ENCODE results near the gene KCTD6.
A peak's percentile ranks its signal among the peaks of the same experiment; 100 is the strongest.

Gene KCTD6
- 1.3 to 14.6 (median 10.0) reads per million in 18 experiments for total RNA-seq

DNA sequence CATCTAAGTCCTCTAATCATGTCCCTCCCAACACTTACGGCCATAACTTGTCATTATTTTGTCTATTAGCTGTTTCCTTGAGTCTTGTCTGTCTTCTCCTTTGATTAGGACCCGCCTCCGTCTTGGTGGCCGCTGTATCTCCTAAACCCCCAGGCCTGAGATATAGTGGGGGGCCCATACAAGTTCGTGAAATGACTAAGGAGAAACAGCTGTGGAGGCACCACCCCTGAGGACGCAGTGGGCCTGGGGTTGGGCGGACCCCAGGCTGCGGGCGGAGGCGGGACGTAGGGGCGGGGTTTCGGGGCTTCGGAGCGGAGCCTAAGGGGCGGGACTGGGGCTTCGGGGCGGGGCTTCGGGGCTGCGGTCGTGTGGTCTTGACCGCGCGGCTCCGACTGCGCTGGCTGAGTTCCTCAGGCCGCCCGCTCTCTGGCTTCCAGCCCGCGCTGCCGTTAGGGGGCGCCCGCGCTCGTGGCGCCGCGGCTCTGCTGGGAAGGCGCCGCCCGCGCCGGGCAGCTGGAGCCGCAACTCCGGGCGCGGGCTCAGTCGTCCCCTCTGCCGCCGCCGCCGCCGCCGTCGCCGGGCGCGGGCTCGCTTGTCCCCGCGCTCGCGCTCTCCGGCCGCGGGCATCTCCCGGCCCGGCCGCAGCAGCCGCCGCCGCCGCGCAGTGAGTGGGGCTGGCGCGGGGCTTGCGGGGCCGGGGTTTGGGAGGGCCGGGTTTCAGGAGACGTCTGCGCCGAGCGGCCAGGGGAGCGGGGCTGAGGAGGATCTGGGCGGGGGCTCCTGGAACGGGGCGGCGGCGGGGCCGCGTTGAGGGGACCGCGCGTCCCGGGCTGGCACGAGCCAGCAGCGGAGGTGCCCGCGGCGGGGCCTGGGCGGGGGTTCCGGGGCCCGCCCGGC is at the start of gene KCTD6:
TSS of gene KCTD6 (plus strand) at position 591 of the 897 bp plus-strand sequence. CDS start 6,660 bp downstream, outside the sequence.
- DNase-seq: peak; percentile 97

DNA sequence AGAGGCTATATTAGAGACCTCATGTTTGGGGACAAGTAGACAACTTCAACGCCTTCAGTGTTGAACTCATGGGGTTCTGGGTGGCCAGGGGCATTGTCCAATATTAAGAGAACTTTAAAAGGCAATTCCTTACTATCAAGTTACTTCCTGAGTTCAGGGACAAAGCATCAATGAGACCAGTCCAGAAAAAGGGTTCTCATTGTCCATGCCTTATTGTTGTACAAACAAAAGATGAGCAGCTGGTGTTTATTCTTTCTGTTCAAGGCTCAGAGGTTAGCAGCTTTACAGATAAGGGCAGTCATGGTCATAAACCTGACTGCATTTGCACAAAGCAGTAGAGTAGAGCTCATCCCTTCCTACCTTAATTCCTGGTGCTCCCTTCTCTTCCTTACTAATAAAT is 39.7 kb upstream of the KCTD6 start:
- DNase-seq: no peak

DNA sequence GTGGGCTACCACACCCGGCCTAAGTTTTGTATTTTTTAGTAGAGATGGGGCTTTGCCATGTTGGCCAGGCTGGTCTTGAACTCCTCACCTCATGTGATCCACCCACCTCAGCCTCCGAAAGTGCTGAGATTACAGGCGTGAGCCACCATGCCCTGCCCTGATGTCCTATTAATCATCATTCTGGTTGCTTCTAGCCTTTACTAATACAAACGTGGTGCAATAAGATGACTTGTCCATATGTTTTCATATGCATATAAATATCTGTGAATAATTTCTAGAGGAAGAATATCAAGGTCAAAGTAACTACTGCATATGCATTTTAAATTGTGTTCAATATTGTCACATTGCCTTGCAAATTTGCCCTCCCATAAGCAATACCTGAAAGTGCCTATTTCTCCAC is 32.7 kb upstream of the KCTD6 start:
- DNase-seq: peak in 1 of 2 donors; percentile 32

DNA sequence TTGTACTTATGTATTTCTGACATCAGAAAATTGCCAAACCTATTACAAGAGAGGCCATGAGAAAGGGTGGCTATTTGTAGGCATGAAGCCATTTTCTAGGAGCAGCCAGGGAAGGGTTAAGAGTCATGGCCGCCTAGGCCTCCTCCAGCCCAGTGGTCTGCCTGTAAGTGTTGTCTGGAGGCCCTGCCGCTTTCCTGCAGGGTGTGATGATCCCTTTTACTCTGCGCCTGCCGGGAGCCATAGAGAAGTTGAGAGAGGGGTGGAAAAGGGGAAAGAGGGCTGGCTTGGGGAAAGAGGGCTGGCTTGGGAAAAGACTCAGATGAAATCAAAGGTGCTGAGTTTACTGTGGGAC is 29.1 kb upstream of the KCTD6 start:
- DNase-seq: no peak

DNA sequence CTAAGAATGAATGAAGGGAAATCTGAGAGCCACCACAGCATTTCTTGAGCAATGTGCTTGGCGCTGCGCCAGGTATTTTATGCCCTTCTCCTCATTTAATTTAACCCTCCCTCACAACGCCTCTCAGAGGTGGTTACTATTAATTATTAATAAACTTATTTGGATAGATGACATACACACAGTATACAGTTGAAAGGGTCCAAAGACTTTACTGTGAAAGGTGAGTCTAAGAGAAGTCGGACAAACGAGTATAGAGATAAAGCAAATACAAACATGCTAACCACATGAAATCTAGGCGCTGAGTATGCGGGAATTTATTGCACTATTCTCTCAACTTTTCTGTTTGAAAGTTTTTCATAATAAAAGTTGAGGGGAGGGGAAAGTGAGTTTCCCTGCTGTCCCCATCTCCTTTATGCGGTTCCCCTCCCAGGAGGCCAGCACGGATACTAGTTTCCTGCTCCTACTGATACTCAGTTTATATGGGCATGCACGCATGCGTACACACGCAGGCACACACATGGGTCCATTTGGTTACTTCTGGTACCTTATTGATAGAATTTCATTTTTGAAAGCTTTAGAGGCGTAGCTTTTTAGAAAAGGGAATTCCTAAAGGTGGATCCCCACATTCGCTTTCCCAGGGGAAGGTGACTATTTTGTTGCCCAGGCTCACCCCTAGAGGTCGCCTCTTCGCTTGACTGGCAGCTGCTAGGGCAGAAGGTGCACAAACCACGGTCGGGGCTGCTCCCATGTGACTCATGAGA is 28.5 kb upstream of the KCTD6 start:
- DNase-seq: peak; percentile 60 to 79

DNA sequence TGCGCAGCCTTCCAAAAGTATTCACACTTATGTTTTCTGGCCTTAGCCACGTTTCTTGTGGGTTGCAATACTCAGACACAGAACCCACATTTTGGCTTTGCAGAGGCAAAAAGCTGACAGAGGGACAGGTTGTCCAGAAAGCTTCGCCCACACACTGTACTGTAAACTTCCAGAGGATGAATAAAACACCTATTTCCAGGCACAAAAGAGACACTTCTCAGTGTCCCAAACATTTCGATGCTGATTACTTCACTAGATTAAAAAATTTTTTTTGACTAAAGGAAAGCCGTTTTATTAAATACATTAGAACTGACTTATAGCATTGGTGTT is 28.0 kb upstream of the KCTD6 start:
- no peak for DNase-seq

DNA sequence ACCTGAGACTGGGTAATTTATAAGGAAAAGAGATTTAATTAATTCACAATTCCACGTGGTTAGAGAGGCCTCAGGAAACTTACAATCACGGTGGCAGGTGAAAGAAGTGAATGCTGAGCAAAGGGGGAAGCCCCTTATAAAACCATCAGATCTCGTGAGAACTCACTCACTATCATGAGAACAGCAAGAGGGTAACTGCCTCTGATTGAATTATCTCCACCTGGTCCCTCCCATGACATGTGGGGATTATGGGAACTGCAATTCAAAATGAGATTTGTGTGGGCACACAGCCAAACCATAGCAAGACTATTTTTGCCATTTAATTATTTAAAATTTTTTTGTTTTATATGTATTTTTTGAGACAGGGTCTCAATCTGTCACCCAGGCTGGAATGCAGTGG is 27.0 kb upstream of the KCTD6 start:
- no peak for DNase-seq

DNA sequence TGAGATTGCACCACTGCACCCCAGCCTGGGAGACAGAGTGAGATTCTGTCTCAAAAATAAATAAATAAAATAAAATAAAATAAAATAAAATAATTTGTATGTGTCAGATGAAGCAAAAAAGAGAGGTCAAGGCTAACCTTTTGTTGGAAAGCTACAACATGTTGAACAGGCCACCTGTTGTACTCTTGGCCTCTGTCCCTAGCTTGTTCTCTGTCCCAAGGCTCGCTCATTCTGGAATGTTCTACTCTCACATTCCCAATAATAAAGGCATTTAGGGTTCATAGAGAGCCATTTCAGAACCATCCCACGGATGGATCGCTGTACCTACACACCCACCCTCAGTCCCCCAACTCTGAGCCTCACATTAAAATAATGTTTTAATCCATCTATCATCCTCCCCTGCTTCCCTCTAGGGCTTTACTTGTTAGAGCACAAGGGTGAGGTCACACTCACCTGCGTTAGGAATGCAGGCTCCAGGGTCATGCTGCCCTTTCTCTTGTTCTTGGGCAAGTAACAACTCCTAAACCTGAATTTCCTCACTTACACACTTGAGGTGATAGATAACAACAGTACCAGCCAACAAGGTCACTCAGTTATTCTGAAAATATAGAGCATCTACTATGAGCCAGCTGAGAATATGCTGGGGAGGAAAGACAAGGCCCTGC is 24.9 kb upstream of the KCTD6 start:
- DNase-seq: no peak

DNA sequence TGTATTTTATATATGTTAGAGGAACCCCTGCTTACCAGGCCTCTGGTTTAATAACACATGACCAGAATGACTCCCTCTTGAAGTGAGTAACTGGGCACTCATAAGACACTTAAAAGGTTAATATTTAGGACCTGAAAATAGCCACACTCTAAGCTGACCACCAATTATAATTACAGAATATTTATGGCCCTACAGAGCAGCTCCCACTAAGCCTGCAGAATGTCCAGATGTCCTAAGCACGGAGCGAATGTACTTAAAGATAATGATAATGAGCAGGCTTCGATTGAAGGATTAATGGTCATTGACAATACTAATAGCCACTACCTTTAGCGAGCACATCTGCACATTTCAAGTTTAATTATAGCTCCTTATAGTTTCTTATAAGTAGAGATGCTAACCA is 22.8 kb upstream of the KCTD6 start:
- no peak for DNase-seq

DNA sequence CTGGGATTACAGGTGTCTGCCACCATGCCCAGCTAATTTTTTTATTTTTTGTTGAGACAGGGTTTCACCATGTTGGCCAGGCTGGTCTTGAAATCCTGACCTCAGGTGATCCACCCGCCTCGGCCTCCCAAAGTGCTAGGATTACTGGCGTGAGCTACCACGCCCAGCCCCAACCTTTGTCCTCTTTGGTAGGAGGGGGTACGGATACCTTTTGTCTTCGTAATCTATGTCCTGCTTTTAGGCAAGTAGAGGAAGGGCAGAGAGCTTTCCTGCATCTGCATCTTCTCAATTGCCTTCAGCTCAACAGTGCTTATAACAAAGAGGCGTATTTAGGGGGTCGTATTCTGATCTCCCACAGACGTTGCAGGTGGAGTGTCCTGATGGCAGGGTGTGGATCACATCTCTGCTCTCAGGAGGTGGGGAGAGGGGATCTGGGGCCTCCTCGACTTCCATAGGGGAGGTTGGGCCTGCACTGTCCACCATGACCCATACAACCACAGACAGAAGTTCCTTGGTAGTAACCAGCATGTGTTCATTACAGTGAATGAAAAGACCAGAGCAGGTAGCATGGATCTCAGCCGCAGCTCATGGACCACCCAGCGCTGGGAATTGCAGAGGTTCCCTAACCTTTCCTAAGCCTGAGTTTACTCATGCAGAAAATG is 21.4 kb upstream of the KCTD6 start:
- no peak for DNase-seq

DNA sequence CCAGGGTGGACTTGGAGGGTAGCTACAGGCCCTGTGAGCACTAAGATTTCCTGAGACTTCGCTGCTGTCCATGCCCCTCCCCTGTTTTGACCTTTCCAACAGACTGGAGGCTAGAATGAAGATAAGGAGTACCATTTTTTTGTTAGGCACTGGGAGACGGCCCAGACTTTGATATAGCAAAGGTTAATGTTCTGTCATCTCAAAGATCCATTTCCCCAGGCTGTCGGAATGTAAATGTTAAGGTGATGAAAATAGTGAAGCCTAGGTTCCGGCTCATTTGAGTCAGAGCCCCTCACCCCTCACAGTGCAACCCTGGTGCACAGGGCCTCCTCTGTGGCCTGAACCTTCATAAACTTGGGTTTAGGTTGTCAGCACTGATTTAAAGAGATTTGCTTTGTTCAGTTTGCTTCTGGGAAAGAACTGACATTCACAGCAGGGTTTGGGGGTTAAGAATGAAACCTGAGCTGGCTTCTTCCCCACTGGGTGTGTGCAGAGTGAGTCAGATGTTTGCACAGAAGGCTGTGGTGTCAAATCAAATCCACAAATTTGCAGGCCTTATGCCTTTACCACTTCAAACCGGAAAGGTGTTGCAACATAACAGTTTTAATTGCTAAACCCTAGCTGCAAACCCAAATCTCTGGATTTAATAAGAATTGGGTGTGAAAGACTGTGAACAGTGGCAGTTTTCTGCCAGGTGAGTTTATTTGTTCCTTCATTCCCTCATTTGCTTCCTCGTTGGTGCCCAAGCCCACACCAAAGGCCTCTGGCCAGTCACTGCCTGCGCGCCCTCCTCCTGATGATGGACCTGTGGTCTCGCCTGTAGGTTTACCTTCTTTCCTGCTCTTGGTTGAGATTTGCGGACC is 20.6 kb upstream of the KCTD6 start:
- peak; percentile 91 to 95 for DNase-seq

DNA sequence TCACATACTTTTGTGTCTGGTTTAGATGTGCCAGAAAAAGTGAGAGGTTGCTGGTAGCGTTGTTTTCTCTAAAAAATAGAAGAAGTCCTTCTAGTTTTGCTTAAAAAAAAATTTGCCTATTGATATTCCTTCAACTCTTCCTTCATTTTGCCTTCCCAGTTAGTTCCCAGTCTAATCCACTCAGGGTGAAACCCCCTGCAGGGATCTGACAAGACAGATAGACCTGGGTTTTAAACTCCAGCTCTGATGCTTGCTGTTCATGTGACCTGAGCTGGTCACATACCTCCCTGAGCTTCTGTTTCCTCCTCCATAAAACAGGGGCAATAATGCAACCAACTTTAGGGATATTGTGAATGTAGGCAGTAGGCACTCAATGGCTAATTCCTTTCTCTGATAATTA is 18.6 kb upstream of the KCTD6 start:
- peak in 1 of 2 donors; percentile 26 for DNase-seq

DNA sequence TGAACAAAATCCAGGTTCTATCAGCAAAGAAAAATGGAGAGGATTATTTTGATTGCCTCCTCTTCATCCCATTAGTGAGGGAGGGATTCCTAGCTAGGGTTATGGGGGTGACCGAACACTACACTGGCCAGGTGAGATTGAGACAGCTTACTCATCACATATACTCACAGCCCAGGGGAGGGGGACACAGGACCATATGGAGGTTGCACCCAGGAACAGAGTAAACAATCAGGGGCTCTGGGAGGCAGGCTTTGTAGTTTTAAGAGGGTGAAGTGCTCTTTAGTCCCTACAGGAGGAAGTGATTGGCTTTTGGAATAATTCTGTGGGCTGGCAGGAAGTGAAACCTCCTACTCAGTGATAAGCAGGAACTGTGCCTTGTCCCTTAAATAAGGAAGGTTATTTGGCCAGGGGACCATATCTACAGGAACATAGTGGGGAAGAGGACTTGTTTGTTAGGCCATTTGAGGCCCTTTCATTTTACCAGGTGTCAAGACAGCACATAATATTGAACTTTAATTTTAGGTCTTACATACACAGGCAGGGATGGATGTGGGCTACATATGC is 17.5 kb upstream of the KCTD6 start:
- peak; percentile 87 to 88 for DNase-seq

DNA sequence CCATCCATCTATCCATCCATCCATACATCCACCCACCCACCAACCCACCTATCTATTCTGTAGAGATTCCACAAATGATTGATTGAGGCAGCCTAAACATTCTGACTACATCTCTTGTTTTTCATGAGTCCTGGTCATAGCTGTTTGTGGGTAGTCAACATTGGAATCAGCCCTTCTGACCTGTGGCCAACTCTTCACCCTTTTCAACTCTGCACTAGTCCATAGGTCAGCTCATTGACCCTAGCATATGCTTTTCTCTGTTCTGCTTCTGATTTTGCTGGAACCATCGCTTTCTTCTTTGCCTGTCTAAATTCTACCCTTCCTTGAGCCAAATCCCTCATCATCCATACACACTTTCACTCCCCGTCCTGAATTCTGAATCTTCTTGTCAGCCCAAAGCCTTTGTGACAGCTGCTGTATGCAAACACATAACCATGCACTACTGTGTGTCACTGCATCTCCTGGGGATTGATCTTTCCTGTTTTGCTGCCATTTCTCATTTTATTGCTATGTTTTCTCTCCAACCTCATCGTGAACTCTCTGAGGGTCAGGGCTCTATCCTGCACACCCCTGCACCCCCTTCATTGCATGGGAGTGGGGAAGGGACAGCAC is 16.8 kb upstream of the KCTD6 start:
- DNase-seq: no peak

DNA sequence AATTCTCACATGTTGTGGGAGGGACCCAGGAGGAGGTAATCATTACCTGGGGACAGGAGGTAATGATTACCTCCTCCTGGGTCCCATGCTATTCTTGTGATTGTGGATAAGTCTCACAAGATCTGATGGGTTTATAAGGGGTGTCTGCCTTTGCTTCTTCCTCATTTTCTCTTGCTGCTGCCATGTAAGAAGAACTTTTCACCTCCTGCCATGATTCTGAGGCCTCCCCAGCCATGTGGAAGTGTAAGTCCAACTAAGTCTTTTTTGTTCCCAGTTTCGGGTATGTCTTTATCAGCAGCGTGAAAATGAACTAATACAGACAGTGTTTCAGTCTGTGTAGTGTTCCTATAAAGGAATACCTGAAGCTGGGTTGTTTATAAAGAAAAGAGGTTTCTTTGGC is 13.1 kb upstream of the KCTD6 start:
- DNase-seq: peak; percentile 54 to 71

DNA sequence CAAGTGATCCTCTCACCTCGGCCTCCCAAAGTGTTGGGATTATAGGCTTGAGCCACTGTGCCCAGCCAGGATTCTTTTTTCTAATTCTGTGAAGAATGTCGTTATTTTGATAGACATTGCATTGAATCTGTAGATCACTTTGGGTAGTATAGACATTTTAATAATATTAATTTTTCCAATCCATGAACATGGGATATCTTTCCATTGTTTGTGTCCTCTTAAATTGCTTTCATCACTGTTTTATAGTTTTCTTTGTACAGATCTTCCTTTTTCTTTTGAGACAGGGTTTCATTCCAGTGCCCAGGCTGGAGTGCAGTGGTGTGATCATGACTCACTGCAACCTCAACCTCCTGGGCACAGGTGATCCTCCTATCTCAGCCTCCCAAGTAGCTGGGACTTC is 11.6 kb upstream of the KCTD6 start:
- no peak for DNase-seq

DNA sequence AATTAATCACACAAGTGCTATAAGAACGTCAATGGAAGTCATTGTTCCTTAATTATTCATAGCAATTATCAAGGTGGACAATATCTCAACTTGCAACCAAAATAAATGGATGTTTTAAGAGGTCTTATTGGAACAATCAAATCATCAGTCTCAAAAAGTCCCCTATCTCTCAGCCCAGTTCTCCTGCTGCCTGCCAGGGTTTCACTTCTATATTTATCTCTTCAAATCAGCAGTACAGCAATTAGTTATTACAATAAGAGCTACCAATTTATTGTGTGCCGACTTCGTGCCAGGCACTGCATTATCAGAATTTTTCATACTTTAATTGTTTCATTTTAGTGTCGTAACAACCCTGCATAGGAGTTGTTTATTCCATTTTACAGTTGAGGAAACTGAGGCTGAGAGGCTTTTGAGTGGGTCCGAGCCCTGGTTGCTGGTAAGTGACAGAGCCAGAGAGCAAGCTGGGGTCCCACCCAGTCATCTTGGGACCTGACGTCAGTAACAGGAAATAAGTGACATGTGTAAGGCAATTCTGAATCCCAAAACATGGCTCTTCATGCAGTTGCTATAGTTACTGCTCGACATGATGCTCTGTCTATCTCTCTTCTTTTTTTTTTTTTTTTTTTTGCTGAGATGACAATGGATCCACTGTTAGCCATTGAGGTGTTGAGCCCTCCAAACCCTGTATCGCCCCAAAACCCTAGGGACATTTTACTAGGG is 8.8 kb upstream of the KCTD6 start:
- DNase-seq: no peak

DNA sequence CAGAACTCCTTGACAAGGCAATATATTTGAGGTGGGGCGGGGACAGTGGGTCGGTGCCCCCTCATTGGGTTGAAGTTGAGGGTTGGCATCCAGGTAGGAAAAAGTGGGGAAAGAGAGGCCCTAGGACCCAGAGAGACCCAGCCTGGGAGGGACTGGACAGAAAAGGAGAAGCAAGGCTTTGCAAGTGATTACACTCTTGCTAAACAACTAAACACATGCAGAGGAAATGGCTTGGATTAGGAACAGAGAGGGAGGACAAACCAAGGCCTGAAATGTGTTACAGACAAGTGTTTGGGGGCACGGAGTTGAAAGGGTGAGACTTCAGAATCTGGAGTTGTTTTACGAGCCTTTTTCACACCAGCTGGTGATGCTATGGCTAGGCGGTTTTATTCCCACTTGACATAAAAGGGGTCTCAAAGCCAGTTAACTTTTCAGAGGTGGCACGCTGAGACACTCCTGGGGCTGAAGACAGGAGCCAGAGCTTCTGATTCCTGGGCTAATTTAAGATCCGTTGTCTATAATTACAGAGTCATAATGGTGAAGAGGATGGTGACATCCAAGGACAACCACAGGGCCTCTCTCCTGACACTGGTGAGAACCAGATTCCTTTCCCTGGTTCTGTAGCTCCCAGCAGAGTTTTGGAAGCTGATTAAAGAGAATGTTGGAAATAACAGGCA is 7.7 kb upstream of the KCTD6 start:
- peak; percentile 65 to 66 for DNase-seq

DNA sequence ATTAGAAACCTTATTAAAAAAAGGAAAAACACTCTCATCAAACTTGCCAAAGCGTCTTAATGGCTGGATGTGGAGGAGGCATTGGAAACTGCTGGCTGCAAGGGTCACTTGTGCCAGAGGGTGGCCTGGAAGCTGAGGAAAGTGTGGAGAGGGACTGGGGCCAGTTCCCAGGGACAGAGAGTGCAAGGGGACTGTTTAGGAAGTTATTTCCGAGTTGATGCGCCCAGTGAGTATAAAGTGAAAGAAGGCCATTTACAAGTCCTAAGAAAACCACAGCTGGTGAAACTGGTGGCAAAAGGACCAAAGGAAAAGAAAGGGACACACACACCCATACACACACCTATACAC is 7.2 kb upstream of the KCTD6 start:
- no peak for DNase-seq
